Measurements from ENCODE around the gene IDUA.

Gene IDUA

GRCh38 chr4:1011022-1011665 lies 24.3 kb downstream of the IDUA start, which contains the start of gene FGFRL1:
Gene FGFRL1 (plus strand): TSS chr4:1011626. CDS start chr4:1012486, 860 bp downstream.
- TF ChIP-seq CTCF (IDR thresholded peaks at IDR 0.05) (no peak), ZFX (IDR thresholded peaks at IDR 0.05; ENCODE audit: borderline replicate concordance) (no peak)
- H3K27ac ChIP-seq, result peak within 1 kb of the TSS; percentile 69

GRCh38 chr4:1011666-1012033 lies 24.8 kb downstream of the IDUA start:
- H3K27ac ChIP-seq, result no peak overlapping the region

GRCh38 chr4:1012034-1012739 lies 25.3 kb downstream of the IDUA start:
- H3K27ac ChIP-seq, result no peak overlapping the region
- TF ChIP-seq CTCF (IDR thresholded peaks at IDR 0.05), result no peak
- TF ChIP-seq ZFX (IDR thresholded peaks at IDR 0.05; ENCODE audit: borderline replicate concordance), result no peak

More at GRCh38 chr4:1011666-1012033, 24.8 kb downstream of the IDUA start:
- TF ChIP-seq CTCF (IDR thresholded peaks at IDR 0.05) (no peak), ZFX (IDR thresholded peaks at IDR 0.05; ENCODE audit: borderline replicate concordance) (no peak)

- no peak for TF ChIP-seq ZFX (IDR thresholded peaks at IDR 0.05; ENCODE audit: borderline replicate concordance)
- TF ChIP-seq CTCF (IDR thresholded peaks at IDR 0.05), result no peak
- H3K27ac ChIP-seq, result peak overlapping the region; percentile 8; the same call in 1 of the 2 replicates
Measured at GRCh38 chr4:1013225-1014073, 26.6 kb downstream of the IDUA start.

GRCh38 chr4:1014291-1015167 lies 27.7 kb downstream of the IDUA start:
- H3K27ac ChIP-seq, result no peak overlapping the region; the same call in 1 of the 2 replicates
- TF ChIP-seq CTCF (IDR thresholded peaks at IDR 0.05) (no peak), ZFX (IDR thresholded peaks at IDR 0.05; ENCODE audit: borderline replicate concordance) (no peak)

GRCh38 chr4:1015179-1015578 lies 28.3 kb downstream of the IDUA start:
- H3K27ac ChIP-seq, result no peak overlapping the region

More at GRCh38 chr4:1015179-1015578, 28.3 kb downstream of the IDUA start:
- TF ChIP-seq CTCF (IDR thresholded peaks at IDR 0.05) (no peak), ZFX (IDR thresholded peaks at IDR 0.05; ENCODE audit: borderline replicate concordance) (no peak)
